K562 (cell line): ENCODE measurements around the gene CCR9. TPM values are rescaled to one million over a fixed set of nuclear protein-coding genes. Genes with fewer than 3 reads are reported as not detected.

Experiments
- AFF4 ChIP-seq: sonication (generic); formaldehyde crosslinking; IDR thresholded peaks from 2 replicates; pipeline ENCODE4 v1.8.0; 2023; ENCODE audit warnings: mild to moderate bottlenecking, missing genetic modification reagents
- BRCA1 ChIP-seq, 2 experiments: fragments of 450-650 bp in 1 of 2; sonication (generic) in 1 of 2; formaldehyde crosslinking in 1 of 2; IDR thresholded peaks; 2 replicates each; pipeline versions ENCODE4 v1.5.0 to v1.6.1; 2017 to 2020; ENCODE audit warnings: mild to moderate bottlenecking in 1 of 2, missing genetic modification reagents in 1 of 2
- DMBX1 ChIP-seq: fragments of 250-450 bp; sonication (Bioruptor Pico); IDR thresholded peaks from 2 replicates; pipeline ENCODE4 v1.8.0; 2022; ENCODE audit warnings: inconsistent platforms, mild to moderate bottlenecking, moderate library complexity, borderline replicate concordance
- ELF1 ChIP-seq: fragments of 200-800 bp; sonication (Bioruptor generic); IDR thresholded peaks from 2 replicates; pipeline ENCODE4 v1.6.1; 2016; ENCODE audit warnings: missing genetic modification characterization, missing compliant biosample characterization
- EWSR1 ChIP-seq: fragments of 450-650 bp; IDR thresholded peaks from 2 replicates; pipeline ENCODE4 v1.6.1; 2018; ENCODE audit warnings: borderline replicate concordance, mild to moderate bottlenecking, low read depth, moderate library complexity; ENCODE audit not compliant: partially characterized antibody
- HMGXB4 ChIP-seq: sonication (generic); formaldehyde crosslinking; IDR thresholded peaks from 2 replicates; pipeline ENCODE4 v1.8.1; 2023; ENCODE audit warnings: mild to moderate bottlenecking, missing genetic modification reagents
- L3MBTL2 ChIP-seq: fragments of 450-650 bp; IDR thresholded peaks from 2 replicates; pipeline ENCODE4 v1.6.1; 2016; ENCODE audit warnings: mild to moderate bottlenecking, moderate library complexity
- MCM7 ChIP-seq, 2 experiments: fragments of 450-650 bp; IDR thresholded peaks; 2 replicates each; pipeline ENCODE4 v1.6.1; 2016 to 2018
- MED1 ChIP-seq: sonication (generic); formaldehyde crosslinking; IDR thresholded peaks from 2 replicates; pipeline ENCODE4 v1.8.1; 2023; ENCODE audit warnings: missing genetic modification reagents, borderline replicate concordance
- MEIS2 ChIP-seq: fragments of 450-650 bp; IDR thresholded peaks from 2 replicates; pipeline ENCODE4 v1.6.1; 2014; ENCODE audit warnings: mild to moderate bottlenecking; ENCODE audit not compliant: partially characterized antibody
- POLR3A ChIP-seq: IDR thresholded peaks from 2 replicates; pipeline ENCODE4 v1.6.1; 2011; ENCODE audit warnings: borderline replicate concordance, mild to moderate bottlenecking, moderate library complexity; ENCODE audit not compliant: insufficient read length, insufficient read depth; ENCODE audit errors: extremely low read depth
- RB1 ChIP-seq: fragments of 450-650 bp; IDR thresholded peaks from 2 replicates; pipeline ENCODE4 v1.6.1; 2017; ENCODE audit warnings: low read depth, mild to moderate bottlenecking
- RBM15 ChIP-seq: fragments of 200-400 bp; formaldehyde crosslinking; IDR thresholded peaks from 2 replicates; pipeline ENCODE4 v1.6.1; 2018; ENCODE audit warnings: mild to moderate bottlenecking, low read length, moderate library complexity; ENCODE audit not compliant: insufficient read depth
- TEAD2 ChIP-seq: fragments of 450-650 bp; IDR thresholded peaks from 2 replicates; pipeline ENCODE4 v1.6.1; 2016; ENCODE audit warnings: missing genetic modification characterization, control low read depth, missing compliant biosample characterization
- U2AF2 ChIP-seq: fragments of 200-400 bp; formaldehyde crosslinking; optimal IDR thresholded peaks from 2 replicates; pipeline ENCODE3; 2017; ENCODE audit warnings: low read depth, mild to moderate bottlenecking, low read length
- ZBED1 ChIP-seq: IDR thresholded peaks from 2 replicates; pipeline ENCODE4 v1.6.1; 2014
- ZBTB7A ChIP-seq: IDR thresholded peaks from 2 replicates; pipeline ENCODE4 v1.6.1; 2011; ENCODE audit warnings: low read depth, mild to moderate bottlenecking, low read length, moderate library complexity, borderline replicate concordance; ENCODE audit not compliant: control insufficient read depth
- ZNF277 ChIP-seq: fragments of 250-450 bp; sonication (Bioruptor Pico); IDR thresholded peaks from 2 replicates; pipeline ENCODE4 v1.8.0; 2022; ENCODE audit warnings: inconsistent platforms, mild to moderate bottlenecking, moderate library complexity, borderline replicate concordance
- polyA plus RNA-seq, 8 experiments: library from polyadenylated mRNA; depleted of rRNA in 4 of 8; stranded (reverse) in 5 of 8; unstranded in 3 of 8; fragments of >200 nt; fragmentation: Nextera tagmentation in 2 of 8; fragmentation: Illumina TruSeq in 1 of 8; extraction: Ambion mirVana in 2 of 8; extraction: Trizol in 1 of 8; gene quantifications; 2 replicates each; pipeline versions ENCODE4 v1.2.1 to v1.2.3, GENCODE V29; 2011 to 2014; ENCODE audit warnings: inconsistent platforms in 1 of 8, missing spikeins in 1 of 8
- total RNA-seq, 7 experiments: library from RNA; depleted of rRNA in 6 of 7; stranded (reverse); fragments of >200 nt in 6 of 7; fragmentation: Illumina TruSeq in 2 of 7; extraction: Trizol in 2 of 7; gene quantifications; 2 replicates each; pipeline versions ENCODE4 v1.2.1 to v1.2.3, GENCODE V29; 2011 to 2021; ENCODE audit warnings: low replicate concordance in 1 of 7
- TF ChIP-seq, protein P1 (sequence below): sonication (generic); formaldehyde crosslinking; IDR thresholded peaks from 2 replicates; pipeline ENCODE4 v1.8.0; 2022; ENCODE audit warnings: mild to moderate bottlenecking, low read depth, missing genetic modification reagents

CCR9 gene
- total and polyA plus RNA-seq, 9 of the 15 experiments (the other 6 are each of a cell fraction or from before 2014, with no cell fraction given), result not detected

DNA sequence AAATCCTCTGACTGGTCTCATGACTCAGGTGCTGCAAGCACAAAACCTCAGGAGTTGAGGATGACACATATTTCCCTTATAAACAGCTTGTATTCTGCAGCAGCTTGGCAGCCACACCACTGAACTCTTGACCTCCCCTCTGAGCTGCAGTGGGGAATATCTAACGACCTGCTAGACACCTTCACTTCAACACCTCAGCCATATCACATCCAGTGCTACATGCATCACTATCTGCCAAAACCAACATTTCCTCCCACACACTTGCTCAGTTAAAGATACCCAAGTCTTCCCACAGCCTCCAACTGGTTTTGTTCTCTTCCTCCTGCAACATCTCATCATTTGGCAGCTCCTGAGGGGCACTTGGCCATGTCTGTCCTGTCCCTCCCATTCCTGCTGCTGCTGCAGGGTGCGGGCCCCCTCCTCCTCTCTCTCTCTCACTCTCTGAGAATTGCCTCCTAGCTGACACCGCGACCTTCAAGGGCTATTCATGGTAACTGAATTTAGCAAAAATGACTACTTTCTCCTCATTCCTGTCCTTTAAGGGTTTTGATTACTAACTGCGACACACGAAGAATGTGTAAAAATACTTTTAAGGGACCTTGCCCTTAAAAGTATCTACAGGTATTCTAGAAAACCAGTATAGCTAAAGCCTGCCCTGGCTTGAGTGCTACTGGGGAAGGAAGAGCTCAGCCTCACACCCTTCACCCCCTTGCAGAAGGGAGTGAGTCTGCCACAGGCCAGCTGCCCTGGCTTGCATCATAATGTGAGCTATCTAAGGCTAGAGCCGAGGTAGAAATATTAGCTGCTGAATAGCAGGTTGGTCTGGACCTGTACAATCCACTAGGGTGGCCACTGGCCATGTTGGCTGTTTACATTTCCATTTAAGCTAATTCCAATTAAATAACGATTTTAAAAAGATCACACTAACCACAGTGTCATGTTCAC lies 5.0 kb upstream of the CCR9 start (continued):
- no peak for TF ChIP-seq POLR3A
- peak; percentile 82 for TF ChIP-seq MEIS2
- TF ChIP-seq, protein P1, sequence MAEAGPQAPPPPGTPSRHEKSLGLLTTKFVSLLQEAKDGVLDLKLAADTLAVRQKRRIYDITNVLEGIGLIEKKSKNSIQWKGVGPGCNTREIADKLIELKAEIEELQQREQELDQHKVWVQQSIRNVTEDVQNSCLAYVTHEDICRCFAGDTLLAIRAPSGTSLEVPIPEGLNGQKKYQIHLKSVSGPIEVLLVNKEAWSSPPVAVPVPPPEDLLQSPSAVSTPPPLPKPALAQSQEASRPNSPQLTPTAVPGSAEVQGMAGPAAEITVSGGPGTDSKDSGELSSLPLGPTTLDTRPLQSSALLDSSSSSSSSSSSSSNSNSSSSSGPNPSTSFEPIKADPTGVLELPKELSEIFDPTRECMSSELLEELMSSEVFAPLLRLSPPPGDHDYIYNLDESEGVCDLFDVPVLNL, result no peak
- TF ChIP-seq DMBX1 (CRISPR knock-in tag), result 0 out of 2 replicates have a peak, but pooled peaks have one; percentile 56
- TF ChIP-seq ZBTB7A, result no peak
- no peak for TF ChIP-seq L3MBTL2
- TF ChIP-seq ZBED1, result no peak
- no peak for TF ChIP-seq BRCA1 (IDR thresholded peaks at IDR 0.05)
- TF ChIP-seq BRCA1 (CRISPR knock-in tag; IDR thresholded peaks at IDR 0.05), result no peak
- no peak for TF ChIP-seq U2AF2
- no peak for TF ChIP-seq MCM7 (IDR thresholded peaks at IDR 0.05)
- TF ChIP-seq ELF1, result no peak
- TF ChIP-seq RB1, result no peak
- TF ChIP-seq HMGXB4, result no peak
- no peak for TF ChIP-seq AFF4 (CRISPR knock-in tag)
- no peak for TF ChIP-seq ZNF277 (CRISPR knock-in tag)
- TF ChIP-seq EWSR1, result no peak
- no peak for TF ChIP-seq RBM15
- no peak for TF ChIP-seq MED1
- no peak for TF ChIP-seq TEAD2 (tag)
